ENCODE results near the gene NFATC1.
"Not testable (repeated sequence)": the region's sequence is repeated elsewhere in the genome, so short reads cannot be mapped to it uniquely, and the experiment has no call there.

NFATC1 gene

GRCh38 chr18:79493801-79494211, 98.1 kb downstream of the NFATC1 start:
- no peak for DNase-seq

DNA sequence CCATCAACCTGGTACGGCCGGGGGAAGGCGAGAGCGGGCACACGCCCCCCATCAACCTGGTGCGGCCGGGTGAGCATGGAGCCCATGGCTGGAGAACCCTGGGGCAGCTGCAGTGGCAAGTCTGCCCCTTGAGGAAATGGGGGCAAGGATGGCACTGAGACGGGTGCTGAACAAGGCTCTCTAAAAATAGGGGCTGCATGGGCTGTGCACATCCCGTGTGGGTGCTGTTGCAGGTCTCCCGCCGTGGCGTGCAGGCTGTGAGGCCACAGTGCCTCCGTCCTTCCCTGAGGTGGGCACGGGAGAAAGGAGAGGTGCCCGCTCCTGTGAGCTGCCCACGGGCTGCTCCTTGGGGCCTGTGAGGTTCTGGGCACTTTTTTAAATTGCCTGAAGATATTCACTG, 99.2 kb downstream of the NFATC1 start:
- no peak for DNase-seq

DNA sequence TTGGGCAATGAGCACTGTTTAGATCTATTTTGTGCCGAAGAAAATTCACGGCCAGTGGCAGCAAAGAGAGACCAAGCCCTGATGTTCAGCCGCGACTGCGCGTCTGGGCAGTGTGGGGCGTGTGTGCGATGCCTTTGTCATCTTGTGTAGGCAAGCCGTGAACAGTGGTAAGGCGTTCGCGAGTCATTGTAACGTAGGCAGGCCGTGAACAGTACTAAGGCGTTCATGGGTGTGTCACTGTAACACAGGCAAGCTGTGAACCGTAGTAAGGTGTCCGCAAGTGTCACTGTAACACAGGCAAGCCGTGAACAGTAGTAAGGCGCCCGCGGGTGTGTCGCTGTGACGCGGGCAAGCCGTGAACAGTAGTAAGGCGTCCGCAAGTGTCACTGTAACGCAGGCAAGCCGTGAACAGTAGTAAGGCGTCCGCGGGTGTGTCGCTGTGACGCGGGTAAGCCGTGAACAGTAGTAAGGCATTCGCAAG, 99.9 kb downstream of the NFATC1 start:
- no peak for DNase-seq

DNA sequence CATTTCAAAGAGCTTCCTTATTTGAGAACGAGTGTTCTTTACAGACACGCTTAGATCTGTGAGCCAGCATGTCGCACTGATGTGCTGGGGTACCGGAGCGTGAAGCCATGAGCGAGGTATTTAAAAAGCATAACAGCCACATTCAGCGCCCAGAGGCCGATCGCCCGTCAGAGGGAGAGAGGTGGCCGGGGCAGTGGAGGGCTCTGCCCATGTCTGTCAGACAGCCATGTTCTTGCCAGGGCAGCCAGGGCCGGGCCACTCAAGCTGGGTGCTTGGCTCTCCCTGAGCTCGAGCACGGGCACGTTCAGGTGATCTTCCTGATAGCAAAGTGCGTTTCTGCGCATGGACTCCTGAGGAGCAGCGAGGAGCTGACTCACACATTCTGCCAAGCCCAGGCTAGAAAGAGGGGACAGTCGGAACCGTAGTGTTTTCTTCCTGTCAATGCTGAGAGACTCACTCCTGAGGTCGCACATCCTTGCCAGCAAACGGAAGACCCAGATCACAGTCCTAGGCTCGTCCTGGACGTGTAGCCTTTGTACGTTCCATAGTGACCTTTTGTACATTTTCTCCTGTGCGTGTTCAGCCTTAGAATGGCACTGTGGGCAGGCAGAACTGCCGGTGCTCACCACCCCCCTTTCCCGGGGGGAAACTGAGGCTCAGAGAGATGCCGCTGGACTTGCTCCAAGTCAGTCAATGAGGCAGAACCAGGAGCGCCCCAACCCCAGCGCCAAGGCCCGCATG, 100.7 kb downstream of the NFATC1 start:
- DNase-seq: no peak

GRCh38 chr18:79496978-79497637, 101.4 kb downstream of the NFATC1 start:
- DNase-seq: peak; percentile 50

DNA sequence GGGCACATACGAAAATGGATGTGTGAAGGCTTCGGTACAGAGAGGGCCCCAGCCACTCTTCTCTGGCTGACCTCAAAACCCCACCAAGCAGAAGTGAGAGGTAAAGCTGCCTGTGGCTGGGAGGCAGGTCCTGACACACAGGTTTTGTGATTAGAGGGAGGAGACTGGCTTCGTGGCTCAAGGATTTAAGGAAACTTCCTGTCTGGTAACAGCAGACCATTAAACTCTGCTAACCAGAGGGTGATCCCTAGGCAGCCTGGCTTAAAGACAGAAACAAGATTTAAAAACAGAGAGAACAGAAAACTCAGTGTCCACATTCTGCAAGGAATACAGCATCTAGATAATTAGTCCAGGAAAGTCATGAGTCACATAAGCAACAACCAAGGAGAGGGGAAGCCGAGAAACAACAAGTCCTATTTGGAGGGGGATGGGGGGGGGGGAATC, 101.9 kb downstream of the NFATC1 start:
- no peak for DNase-seq

DNA sequence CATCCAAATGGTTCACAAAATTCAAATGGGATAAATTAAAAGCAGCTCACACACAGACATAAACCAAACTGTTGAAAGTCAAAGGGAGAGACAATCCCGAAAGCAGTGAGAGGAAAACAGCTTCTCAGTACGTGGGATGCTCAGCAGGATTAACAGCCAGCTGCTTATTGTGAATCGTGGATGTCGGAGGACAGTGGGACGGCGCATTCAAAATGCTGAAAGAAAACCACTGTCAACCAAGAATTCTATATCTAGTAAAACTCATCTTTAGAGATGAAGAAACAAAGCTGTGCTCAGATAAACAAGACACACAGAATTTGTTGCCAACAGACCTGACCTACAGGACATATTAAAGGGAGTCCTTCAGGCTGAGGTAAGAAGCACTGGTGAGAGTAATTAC, 102.9 kb downstream of the NFATC1 start:
- DNase-seq: no peak

DNA sequence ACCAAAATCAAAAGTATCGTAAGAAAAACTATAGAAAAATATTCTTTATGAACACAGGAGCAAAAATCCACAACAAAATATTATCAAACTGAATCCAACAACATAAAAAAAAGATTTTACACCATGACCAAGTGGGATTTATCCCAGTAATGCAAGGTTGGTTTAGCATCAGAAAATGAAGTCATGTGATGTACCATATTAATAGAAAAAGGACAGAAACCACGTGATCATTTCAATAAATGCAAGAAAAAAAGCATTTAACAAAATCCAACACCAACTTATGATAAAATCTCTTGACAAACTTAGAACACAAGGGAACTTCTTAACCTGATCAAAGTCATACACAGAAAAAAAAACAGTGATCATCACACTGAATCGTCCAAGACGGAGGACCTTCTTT, 105.3 kb downstream of the NFATC1 start:
- no peak for DNase-seq

- peak; percentile 92 for DNase-seq
Measured at GRCh38 chr18:79502782-79503181, 107.1 kb downstream of the NFATC1 start.

GRCh38 chr18:79503406-79503805, 107.7 kb downstream of the NFATC1 start:
- no peak for DNase-seq

DNA sequence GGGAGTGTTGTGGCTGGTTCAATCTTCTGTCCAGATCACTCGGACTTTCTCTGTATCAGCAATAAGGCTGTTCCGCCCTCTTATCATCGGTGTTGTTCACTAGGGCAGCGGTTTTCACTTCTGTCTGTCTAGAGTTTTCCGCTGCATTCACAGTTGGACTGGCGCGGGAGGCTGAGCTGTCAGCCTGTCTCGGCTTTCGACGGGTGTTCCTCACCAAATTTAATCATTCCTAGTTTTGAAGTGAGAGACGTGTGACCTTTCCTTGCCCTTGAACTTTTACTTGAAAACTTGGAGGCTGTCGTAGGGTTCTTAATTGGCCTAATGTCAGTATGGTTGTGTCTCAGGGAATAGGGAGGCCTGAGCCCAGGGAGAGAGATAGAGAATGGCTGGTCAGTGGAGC, 108.3 kb downstream of the NFATC1 start:
- peak; percentile 69 for DNase-seq

DNA sequence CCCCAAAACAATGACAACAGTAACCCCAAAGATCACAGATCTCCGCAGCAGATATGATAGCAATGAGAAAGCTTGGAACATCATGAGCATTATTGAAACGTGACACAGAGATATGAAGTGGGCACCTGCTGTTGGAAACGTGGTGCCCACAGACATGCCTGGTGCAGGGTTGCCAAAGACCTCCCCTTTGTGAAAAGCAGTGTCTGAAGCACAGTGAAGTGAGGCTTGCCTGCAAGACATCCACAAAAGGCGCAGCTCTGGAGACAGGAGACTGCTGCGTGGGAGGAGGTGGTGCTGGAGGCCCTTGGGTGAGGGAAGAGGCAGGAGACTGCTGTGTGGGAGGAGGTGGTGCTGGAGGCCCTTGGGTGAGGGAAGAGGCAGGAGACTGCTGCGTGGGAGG, 108.8 kb downstream of the NFATC1 start:
- DNase-seq: peak; percentile 56

DNA sequence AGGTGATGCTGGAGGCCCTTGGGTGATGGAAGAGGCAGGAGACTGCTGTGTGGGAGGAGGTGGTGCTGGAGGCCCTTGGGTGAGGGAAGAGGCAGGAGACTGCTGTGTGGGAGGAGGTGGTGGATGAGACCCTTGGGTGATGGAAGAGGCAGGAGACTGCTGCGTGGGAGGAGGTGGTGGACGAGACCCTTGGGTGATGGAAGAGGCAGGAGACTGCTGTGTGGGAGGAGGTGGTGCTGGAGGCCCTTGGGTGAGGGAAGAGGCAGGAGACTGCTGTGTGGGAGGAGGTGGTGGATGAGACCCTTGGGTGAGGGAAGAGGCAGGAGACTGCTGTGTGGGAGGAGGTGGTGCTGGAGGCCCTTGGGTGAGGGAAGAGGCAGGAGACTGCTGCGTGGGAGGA, 109.7 kb downstream of the NFATC1 start:
- not testable (repeated sequence) for DNase-seq

DNA sequence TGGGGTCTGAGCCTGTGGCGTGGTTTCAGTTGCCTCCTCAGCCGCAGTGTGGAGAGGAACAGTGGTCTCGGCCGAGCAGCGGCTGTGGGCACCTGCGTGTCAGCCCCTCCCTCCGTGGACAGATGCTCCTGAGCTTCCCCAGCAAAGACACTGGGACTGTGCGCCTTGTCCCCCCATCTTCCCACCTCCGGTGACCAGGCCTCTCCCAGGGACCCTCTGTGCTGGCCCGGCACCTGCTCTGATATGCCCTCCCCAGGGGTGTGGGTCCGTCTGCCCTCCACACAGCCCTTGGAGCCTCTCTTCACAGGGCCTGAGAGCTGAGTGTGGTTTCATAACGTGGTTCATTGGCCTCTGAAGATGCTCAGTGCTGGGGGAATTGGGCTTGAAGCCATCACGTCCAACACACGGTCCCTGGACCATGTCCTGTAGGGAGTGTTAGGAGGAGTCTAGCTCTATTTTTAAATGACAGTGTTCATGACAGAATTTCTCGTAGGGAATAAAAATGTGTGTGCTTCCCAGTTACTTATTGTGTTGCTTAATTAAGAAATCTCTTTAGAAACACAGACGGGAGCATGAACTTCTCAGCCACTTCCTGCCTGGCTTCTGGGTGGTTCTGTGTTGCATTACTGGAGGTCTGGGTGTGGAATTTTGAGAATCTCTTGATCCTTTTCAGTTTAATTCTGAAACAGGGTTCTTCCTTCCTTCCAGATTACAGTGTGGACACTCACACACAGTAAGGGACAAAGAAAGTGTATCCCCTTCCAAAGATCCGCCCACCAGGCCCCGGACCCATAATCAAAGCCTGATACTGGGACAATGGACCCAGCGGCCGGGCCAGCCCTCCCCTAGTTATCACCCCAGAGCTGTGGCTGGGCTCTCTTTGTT, 110.7 kb downstream of the NFATC1 start:
- DNase-seq: no peak

GRCh38 chr18:79507076-79507545, 111.4 kb downstream of the NFATC1 start:
- DNase-seq: peak; percentile 99

GRCh38 chr18:79507546-79508480, 112.1 kb downstream of the NFATC1 start:
- DNase-seq: no peak

- peak; percentile 63 for DNase-seq
Measured at GRCh38 chr18:79508565-79509535, 113.1 kb downstream of the NFATC1 start.

GRCh38 chr18:79509536-79509930, 113.8 kb downstream of the NFATC1 start:
- no peak for DNase-seq

- no peak for DNase-seq
Measured at GRCh38 chr18:79510046-79510685, 114.4 kb downstream of the NFATC1 start.

GRCh38 chr18:79510731-79511241, 115.1 kb downstream of the NFATC1 start:
- no peak for DNase-seq

All from hematopoietic multipotent progenitor cell treated with erythropoietin and hydrocortisone succinate and interleukin-3 and kit ligand, for 8 days (in vitro differentiated cells).